Mucosa of descending colon (tissue), 3 donors: ENCODE measurements around the gene ANXA4. TPM values are rescaled to one million over a fixed set of nuclear protein-coding genes. Genes with fewer than 3 reads are reported as not detected.

Experiments used
- ATAC-seq: fragments of 200-7000 bp; cut with Tn5 transposase; one replicate; pipeline ENCODE4 v1.9.1; 2020; ENCODE audit warnings: mild to moderate bottlenecking, moderate library complexity
- DNase-seq, 3 donors: peaks; one replicate each; pipeline ENCODE4 v3.0.0-alpha.2; 2020
- H3K36me3 ChIP-seq: fragments of 200-600 bp; one replicate; pipeline ENCODE4 v1.8.0; 2021; ENCODE audit warnings: low read depth, mild to moderate bottlenecking
- H3K4me1 ChIP-seq: fragments of 200-600 bp; one replicate; pipeline ENCODE4 v1.8.0; 2021; ENCODE audit warnings: low read depth, mild to moderate bottlenecking
- H3K4me3 ChIP-seq: fragments of 200-600 bp; one replicate; pipeline ENCODE4 v1.8.0; 2021; ENCODE audit warnings: mild to moderate bottlenecking
- H3K9me3 ChIP-seq: fragments of 200-600 bp; one replicate; pipeline ENCODE4 v1.8.0; 2021; ENCODE audit warnings: mild to moderate bottlenecking
- intact Hi-C, 2 donors: fragments of 100-400 bp; cut with DNase I in 1 of 2; cut with micrococcal nuclease in 1 of 2; formaldehyde crosslinking; loops; one replicate each; pipeline versions ENCODE4 v1.11.0 to v1.11.1; 2022; cut with DNase I, micrococcal nuclease
- total RNA-seq, 3 donors: library from RNA; stranded (reverse); fragmentation: NEBNext Ultra II Directional in 2 of 3; extraction: Animal tissue kit (Norgen Biotek cat#: 25700) in 2 of 3; gene quantifications; one replicate each; pipeline versions ENCODE4 v1.2.1 to v1.2.4, GENCODE V29; 2021 to 2023
- TF ChIP-seq, protein P1 (sequence below): fragments of 200-600 bp; IDR thresholded peaks from one replicate; pipeline ENCODE4 v1.8.0; 2022; ENCODE audit warnings: antibody characterized with exemption, mild to moderate bottlenecking
- donor health status: DM: no; HTN: no; CAD: no; lungs with moderate emphysema.
- donor health status: DM: no; HTN: no; CAD: no.
- donor health status: DM: no; HTN: yes; CAD: no.

ANXA4 gene
- total RNA-seq, 3 donors from 2014 or later: 176 to 345 (median 228) TPM

DNA sequence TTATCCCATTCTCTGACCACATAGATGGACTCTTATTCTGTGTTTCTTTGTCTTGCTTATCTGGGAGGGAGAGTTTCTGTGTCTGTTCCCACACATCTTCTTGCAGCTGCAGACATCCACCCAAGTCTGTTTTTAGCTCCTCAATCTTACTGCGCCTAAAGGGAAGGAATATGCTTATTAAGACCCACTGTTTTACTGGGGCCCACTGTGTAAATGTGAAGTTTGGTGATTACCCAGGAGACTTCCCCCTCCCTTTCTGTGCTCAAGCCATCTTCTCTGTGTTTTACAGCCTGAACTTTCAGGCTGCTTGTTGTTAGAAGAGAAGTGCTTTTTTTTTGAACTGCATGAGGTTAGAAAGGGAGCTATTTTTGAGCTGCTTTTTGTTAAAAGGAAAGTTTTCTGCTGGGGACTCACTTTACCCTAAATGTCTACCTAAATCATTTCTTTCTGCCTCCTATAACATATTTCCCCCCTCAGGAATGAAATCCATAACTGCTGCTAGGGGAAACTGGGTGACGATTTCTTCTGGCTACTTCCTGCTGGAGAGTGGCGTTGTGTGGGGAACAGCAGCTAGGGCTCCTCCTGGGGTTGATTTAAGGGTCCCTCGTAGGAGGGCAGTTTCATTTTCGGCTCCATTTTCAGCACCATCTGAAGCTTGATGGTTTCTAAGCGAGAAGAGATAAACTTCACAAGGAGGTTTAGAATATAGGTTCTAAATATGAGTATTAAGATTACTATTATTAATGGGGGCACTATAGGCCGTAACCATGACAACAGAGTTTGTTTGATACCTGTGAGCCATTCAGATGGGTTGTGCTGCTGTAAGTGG lies 48.1 kb downstream of the ANXA4 start:
- DNase-seq: no peak
- Histone ChIP-seq H3K4me3 (no peak overlapping the region), H3K36me3 (no peaks in the 10 kb centered on the region), H3K9me3 (no peaks in the 10 kb centered on the region), H3K4me1 (no peaks in the 10 kb centered on the region)
- ATAC-seq: no peak
- TF ChIP-seq, protein P1, sequence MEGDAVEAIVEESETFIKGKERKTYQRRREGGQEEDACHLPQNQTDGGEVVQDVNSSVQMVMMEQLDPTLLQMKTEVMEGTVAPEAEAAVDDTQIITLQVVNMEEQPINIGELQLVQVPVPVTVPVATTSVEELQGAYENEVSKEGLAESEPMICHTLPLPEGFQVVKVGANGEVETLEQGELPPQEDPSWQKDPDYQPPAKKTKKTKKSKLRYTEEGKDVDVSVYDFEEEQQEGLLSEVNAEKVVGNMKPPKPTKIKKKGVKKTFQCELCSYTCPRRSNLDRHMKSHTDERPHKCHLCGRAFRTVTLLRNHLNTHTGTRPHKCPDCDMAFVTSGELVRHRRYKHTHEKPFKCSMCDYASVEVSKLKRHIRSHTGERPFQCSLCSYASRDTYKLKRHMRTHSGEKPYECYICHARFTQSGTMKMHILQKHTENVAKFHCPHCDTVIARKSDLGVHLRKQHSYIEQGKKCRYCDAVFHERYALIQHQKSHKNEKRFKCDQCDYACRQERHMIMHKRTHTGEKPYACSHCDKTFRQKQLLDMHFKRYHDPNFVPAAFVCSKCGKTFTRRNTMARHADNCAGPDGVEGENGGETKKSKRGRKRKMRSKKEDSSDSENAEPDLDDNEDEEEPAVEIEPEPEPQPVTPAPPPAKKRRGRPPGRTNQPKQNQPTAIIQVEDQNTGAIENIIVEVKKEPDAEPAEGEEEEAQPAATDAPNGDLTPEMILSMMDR: no peak
- intact Hi-C loops: no loop called here

DNA sequence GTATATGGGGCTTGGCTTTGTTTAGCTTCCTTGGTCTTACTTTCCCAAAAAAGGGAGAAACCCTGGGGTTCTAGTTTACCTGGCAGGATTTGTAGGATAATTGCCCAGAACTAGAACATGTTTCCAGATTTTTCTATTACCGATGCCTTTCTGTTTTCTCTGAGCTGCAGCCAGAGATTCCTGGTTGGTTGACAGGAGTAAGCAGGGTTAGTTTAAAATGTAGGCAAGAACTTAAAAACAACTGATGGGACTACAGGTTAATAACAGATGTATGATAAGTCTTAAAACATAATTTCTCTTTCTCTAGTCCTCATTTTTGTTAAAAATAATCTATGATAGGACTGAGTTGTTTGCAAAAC lies 48.6 kb downstream of the ANXA4 start:
- ATAC-seq (no peak), DNase-seq (no peak)
- intact Hi-C loops: no loop called here
- Histone ChIP-seq H3K4me1 (no peaks in the 10 kb centered on the region), H3K4me3 (no peak overlapping the region), H3K9me3 (no peaks in the 10 kb centered on the region), H3K36me3 (no peaks in the 10 kb centered on the region)
- TF ChIP-seq, protein P1: no peak

DNA sequence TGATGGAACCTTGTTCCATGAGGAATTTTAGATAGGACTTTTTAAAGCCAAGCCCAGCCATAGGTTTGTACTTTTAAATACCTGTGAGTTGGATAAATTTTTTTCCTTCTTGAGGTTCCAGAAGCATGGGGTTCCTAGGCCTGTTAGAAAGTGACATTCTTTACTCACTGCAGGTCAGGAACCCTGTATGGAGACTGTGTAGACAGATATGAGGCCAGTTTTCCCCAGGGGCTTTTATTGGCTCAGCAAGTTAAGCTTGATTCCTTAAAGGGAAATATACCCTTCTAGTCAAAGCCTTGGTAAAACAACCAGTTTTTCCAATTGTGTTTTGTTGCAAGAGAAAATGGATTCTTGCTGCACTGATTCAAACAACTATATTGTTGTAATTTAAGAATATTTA lies 49.1 kb downstream of the ANXA4 start:
- intact Hi-C loops: no loop called here
- ATAC-seq (no peak), DNase-seq (no peak)
- no peak overlapping the region for H3K4me3 ChIP-seq
- no peaks in the 10 kb centered on the region for H3K36me3 ChIP-seq
- TF ChIP-seq, protein P1: no peak
- H3K9me3 ChIP-seq: no peaks in the 10 kb centered on the region
- no peaks in the 10 kb centered on the region for H3K4me1 ChIP-seq

DNA sequence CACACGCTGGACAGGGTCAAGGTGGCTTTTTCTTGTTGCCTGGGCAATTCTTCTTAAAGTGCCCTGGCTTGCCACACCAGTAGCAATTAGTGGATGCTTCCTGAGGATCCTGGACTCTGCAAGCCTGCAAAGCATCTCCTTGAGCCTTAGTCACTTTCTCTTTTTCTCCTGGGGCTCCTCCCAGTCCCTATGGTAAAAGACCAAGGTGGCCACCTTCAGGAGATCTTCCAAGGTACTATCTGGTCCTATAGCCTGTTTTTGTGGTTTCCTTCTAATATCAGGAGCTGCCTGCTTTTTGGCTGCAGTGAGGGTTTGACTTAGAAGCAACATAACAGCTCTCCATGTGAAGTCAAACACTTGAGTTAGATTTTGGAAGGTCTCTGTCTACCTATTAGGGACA lies 54.2 kb downstream of the ANXA4 start:
- Histone ChIP-seq H3K4me1 (peaks cover 21% of the 10 kb centered on the region), H3K36me3 (no peaks in the 10 kb centered on the region), H3K9me3 (no peaks in the 10 kb centered on the region), H3K4me3 (no peak overlapping the region)
- TF ChIP-seq, protein P1: no peak
- ATAC-seq (peak; percentile 15), DNase-seq (no peak)
- intact Hi-C loops: no loop called here

DNA sequence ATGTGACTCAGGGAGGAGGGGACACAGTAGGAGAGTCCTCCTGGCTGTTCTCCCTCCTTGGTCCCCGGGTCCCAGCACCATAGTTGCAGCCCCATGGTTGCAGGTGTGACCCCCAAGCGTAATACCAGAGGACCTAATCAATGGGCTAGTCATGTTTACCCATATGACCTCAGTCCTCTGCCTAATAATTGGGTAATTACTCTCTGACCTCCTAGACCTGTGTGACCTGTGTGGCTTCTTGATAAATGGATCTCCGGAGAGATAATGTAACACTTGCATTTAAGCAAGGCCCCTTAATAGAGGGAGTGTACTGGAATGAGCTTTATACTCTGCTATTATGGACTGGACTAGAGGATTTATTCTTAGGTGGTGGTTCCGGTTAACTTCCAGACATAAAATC lies 55.3 kb downstream of the ANXA4 start:
- ATAC-seq (no peak), DNase-seq (no peak)
- H3K36me3 ChIP-seq: no peaks in the 10 kb centered on the region
- H3K4me1 ChIP-seq: peaks cover 21% of the 10 kb centered on the region
- TF ChIP-seq, protein P1: no peak
- intact Hi-C loops: no loop called here
- no peaks in the 10 kb centered on the region for H3K9me3 ChIP-seq
- H3K4me3 ChIP-seq: no peak overlapping the region
